Stimulated activated naive CD4-positive, alpha-beta T cell treated with Interleukin-2 at 50 U/mL for 16 hours (primary cell): Measurements from ENCODE around the gene KIF18B.

ENCODE experiments used
- DNase-seq: peaks from one replicate; lab custom pipeline; 2025; lab: John Stamatoyannopoulos, UW

The KIF18B gene

DNA sequence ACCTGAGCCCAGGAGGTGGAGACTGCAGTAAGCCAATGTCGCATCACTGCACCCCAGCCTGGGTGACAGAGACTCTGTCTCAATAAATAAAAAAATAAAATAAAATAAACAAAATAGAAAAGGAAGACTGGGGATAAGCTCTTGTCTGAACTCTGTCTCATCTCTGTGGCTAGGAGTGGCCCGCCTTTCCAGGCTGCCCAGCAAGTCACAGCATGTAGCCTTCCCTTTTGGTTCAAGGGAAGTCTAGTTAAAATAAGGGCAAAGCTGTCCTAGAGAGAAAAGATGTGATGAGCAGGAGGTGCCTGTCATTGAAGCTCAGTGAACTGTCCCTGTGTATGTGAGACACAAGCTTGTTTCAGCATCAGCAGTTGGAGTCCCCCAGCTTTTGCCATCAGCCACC lies 29.6 kb downstream of the KIF18B start:
- DNase-seq: no peak

DNA sequence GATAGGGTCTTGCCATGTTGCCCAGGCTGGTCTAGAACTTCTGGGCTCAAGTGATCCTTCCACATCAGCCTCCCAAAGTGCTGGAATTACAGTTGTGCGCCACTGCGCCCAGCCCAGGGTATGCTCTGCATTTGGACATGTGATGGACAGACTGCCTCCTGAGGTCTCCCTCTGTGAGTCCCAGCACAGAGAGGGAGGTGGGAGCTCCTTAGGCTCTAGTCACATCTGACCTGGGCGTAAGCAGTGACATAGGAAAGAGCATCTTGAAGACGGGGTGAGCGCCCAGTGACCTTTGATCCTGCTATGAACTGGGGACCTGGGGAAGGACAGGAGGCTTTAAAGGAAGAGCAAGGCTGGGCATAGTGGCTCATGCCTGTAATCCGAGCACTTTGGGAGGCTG lies 30.1 kb downstream of the KIF18B start:
- DNase-seq: no peak

DNA sequence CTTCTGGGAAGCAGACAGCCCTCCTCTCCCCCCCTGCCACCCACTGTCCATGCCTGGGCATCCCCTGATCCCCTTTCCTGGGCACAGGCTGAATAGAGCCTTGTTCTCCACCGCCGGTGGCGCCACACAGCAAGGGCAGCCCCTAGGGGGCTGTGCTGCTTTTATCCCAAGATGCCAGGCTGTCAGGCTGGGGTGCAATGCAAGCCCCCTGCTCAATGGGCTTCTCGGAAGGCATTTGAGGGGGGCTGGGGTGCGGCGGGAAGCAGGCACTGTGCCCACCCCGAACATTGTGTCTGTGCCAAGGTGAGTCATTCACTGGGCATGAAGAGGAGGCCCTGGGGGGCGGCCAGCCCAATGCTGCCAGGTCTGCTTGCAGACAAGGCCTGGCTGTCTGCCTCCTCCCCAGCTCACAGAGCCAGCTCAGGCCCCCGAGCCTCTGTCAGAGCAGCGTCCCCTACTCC lies 30.8 kb downstream of the KIF18B start:
- no peak for DNase-seq

DNA sequence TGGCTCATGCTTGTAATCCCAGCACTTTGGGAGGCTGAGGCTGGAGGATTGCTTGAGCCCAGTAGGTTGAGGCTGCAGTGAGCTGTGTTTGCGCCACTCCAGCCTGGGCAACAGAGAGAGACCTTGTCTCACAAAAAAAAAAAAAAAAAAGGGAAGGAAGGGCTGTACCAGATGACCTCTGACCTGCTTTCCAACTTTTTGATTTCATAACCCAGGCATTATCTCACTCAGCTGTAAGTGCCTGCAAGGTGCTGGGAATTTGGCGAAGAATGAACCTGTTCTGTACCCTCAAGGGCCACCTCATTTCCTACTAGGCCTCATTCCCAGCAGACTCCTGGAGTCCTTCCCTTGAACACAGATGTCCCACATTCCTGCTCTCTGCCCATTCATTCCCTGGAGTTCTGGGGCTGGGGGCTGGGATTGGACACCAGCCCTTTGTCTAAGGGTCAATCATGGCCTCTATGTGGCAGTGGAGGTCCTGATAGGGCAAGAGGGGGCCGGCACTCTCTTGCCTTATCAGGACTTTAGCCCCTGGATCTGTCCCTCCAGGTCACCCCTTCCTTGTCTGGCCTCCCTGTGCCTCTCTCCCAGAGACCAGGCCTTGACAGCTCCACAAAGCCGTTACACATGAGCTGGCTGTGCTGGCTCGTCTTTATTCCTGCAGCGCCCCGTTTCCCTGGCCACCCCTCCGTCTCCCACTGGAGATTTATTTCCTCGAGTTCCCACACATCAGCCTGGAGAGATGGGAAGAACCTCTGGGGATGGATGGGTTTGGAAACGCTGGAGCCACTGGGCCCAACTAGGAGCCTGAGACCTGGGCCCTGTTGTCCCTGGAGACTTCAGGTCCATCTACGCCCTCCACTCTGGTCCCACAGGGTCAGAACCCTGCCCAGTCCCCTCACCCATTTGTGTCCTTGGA lies 31.5 kb downstream of the KIF18B start:
- DNase-seq: no peak

DNA sequence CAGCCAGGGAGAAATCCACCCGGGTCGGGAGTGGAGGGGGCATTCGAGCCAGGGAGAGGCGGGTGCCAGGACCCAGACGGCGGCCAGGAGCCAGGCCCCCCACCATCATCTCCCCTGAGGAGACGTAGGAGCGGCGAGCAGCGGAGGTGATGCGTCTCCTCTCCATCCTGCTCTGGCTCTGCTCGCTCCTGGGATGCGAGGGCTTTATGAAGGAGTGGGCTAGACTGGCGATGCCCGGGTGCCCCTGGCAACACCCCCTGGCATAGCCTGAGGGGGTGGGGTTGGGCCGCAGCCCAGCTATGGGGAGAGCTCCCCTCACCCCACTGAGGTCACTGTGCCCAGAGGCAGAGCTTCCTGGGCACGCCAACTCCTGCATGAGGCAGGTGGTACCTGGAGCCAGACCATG lies 32.2 kb downstream of the KIF18B start, which contains the start of gene GFAP:
TSS of gene GFAP (minus strand) at position 180 of the 406 bp plus-strand sequence. CDS start at position 166, 14 bp downstream.
- no peak for DNase-seq

DNA sequence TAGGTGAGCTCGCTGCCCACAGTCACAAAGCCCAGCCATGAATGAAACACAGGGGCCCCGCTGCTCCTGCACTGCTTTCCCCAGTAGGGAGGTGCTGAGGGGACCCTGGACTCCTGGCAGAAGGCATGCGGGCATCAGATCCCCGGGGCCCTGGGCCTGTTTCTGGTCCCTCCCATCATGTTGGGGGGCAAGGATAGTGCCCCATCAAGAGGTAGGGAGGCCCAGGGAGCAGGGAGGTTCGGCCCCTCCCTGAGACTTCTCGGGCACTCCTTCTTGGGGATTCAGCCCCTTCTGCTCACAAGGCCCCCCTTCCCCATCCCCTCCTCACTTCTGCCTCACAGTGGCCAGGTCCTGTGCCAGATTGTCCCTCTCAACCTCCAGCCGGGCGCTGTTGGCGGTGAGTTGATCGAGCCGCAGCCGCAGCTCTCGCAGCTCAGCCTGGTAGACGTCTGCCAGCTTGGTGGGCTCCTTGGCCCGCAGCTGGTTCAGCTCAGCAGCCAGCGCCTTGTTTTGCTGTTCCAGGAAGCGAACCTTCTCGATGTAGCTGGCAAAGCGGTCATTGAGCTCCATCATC lies 32.8 kb downstream of the KIF18B start:
- no peak for DNase-seq

DNA sequence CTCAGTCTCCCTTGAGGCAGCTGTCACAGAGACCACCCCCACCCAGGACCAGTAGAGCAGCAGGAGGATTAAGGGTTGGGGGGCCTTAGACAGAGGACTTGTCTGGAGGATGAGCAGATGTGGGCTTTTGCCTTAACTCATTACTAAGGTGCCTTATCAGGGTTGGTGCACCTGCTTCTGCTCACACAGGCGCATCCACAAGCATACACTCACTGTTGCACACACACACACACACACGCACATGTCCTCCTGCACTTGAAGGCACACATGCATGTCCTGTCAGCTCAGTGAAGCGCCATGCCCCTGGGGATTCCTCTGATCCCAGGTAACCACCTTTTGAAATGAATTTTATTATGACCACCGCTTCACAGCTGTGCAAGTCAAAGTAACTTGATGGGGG lies 33.4 kb downstream of the KIF18B start:
- DNase-seq: no peak

DNA sequence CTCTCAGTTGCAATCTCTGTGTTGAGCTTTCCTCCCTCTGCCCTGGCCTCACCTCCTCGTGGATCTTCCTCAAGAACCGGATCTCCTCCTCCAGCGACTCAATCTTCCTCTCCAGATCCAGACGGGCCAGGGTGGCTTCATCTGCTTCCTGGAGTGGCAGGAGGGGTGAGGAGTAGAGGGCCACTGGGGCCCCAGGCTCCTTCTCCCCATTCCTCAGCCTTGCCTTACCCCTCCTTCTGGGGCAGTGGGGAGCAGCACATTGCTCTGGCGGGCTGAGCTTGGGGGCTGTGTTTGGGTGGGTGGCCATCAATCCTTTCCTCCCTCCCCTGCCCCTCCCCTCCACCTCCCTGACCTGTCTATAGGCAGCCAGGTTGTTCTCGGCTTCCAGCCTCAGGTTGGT lies 33.9 kb downstream of the KIF18B start:
- DNase-seq: no peak

DNA sequence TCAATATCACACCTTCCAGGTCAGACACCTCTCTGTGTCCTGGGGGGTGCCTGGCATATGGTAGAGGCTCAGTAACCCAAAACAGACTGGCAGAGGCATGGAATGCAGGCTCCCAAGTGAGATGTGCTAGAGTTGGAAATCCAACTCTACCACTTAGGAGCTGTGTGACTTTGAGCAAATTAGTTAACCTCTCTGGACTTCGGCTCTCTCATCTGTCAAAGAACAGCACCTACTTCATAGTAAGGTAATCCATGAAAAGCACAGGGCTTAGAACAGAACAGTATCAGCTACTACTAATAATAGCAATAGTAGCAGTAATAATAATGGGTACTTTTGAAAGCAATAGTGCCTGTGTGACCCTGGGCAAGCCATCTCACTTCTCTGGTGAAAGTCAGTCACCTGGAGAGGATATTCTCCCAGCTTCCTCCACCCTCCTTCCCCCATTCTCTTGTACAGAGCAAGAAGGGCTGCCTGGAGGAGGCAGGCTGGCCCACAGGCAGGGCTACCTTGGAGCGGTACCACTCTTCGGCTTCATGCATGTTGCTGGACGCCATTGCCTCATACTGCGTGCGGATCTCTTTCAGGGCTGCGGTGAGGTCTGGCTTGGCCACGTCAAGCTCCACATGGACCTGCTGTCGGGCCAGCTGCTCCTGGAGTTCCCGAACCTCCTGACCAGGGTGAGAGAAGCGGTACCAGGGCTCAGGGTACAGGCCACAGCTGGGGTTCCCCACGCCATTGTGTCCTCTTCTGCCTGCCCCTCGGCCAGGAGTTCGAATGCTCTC lies 34.6 kb downstream of the KIF18B start:
- DNase-seq: no peak

DNA sequence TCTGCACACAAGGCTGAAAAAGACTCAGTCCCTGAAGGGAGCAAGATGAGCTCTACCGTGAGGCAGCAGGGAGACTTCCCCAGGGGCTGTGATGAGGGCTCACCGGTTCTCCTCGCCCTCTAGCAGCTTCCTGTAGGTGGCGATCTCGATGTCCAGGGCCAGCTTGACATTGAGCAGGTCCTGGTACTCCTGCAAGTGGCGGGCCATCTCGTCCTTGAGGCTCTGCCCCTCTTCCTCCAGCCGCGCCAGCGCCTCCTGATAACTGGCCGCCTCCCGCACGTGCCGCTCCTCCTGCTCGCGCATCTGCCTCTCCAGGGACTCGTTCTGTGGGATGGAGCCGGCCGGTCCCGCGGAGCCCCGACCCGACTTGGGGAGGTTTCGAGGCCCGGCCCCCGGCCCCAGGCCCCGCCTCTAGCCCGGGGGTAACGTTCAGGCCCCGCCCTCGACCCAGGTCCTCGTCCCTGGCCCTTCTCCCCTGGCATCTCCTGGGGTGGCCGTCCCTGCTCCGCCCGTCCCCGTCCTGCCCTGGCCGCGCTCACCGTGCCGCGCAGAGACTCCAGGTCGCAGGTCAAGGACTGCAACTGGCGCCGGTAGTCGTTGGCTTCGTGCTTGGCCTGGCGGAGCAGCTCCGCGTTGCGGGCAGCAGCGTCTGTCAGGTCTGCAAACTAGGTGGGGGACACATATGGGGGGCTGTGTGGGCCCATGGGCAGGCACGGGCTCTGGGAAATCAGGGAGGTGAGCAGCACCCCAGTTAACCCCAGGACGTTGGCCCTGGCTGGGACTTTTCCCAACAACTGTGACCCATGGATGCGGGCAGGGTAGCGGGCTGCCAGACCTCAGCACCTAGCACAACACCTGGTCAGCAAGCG lies 36.2 kb downstream of the KIF18B start:
- DNase-seq: peak; percentile 31

DNA sequence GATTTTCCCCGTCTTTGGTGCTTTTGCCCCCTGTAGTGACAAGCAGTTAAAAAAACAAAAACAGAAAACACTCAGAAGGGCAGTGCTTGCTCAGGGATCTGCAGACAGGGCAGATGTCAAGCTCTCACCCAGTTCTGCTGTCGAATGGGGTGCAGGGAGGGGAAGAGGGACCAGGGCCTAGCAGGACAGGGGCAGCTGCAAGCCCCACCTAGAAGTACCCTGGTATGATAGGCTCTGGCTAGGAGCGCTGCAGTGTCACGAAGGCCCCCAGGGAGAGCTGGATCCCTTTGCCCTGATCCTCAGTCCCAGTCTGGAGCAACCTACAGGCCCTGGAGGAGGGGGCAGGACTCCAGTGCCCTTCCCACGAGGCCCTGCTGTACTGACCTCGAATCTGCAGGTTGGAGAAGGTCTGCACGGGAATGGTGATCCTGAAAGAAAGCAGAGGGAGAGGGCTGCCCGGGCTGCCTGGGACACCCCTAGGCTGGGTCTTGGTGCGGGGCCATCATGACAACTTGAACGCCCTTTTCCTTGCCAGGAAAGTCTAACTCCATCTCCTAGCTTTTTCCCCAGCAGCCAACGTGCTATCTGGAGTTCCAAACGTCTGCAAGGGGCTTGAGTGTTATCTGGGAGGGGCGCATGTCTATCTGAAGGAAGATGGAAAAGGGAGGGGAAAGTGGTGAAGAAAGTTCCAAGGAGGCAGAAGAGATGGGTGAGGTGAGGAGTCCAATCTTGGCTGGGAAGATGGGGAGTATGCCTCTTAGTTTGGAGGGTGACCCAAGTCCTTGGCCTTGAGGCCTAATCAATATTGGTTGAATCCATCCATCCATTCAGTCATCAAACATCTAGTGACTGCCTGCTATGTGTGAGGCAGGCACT lies 37.1 kb downstream of the KIF18B start:
- no peak for DNase-seq

DNA sequence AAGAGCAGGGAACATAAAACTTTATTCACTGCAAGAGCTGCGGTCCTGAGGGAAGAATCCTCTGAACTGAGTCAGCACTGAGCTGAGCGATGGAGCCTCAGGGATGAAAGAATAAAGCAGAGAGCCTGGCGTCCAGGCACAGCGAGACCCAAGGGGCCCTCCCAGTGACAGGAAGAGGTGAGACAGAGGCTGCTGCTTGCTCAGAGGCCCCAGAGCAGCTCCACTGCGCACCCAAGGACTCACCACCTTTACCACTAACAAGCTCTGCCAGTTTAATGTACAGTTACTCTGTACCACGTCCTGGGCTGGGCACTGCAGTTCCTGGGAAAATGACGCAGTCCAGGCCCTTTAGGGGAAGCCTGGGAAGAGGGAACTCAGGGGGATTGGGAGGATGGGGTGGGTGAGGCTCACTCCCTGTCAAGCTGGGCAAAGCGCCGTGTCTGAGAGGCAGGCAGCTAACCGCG lies 37.9 kb downstream of the KIF18B start:
- no peak for DNase-seq

DNA sequence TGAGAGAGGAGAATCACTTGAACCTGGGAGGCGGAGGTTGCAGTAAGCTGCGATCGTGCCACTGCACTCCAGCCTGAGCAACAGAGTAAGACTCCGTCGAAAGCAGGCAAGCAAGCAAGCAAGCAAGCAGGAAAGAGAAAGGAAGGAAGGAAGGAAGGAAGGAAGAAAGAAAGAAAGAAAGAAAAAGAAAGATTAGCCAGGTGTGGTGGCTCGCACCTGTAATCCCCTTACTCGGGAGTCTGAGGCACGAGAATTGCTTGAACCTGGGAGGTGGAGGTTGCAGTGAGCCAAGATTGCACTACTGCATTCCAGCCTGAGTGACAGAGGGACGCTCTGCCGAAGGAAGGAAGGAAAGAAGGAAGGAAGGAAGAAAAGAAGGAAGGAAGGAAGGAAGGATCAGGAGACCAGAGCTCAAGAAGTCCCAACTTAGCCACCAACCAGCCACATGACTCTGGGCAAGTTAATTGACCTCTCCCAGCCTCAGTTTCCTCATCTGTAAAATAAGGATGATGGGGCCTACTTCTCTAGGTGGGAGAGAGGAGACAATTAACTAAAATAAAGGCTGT lies 38.7 kb downstream of the KIF18B start:
- no peak for DNase-seq

DNA sequence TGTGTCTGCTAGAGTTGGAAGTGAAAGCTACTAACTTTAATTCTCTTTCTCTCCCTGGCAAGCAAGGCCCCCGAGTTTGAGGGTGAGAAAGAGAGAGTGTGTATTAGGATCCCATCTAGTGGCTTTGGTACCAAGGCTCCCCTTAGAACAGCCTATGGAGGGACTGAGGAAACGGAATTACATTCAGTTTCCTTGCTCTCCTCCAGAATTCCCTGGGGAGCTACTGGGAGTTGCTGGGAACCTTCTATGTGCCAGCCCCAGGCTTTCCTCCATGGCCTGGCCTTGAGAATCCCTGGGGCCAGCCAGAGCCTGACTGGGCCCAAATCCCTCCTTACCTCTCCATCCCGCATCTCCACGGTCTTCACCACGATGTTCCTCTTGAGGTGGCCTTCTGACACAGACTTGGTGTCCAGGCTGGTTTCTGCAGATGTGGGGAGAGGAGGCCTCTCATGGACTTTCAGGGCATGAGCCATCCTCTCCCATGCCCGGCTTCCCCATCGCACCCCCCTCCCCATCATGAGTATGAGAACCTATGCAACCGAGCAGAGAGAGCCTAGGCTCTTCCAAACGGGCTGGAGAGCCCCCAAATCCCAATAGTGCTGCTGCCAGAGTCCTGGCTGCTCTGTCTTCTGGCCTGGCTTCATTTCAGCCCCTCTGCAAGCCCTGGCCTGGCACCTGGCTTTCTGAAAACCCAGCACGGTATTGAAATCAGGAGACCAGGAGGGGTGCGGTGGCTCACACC lies 39.7 kb downstream of the KIF18B start:
- DNase-seq: no peak

DNA sequence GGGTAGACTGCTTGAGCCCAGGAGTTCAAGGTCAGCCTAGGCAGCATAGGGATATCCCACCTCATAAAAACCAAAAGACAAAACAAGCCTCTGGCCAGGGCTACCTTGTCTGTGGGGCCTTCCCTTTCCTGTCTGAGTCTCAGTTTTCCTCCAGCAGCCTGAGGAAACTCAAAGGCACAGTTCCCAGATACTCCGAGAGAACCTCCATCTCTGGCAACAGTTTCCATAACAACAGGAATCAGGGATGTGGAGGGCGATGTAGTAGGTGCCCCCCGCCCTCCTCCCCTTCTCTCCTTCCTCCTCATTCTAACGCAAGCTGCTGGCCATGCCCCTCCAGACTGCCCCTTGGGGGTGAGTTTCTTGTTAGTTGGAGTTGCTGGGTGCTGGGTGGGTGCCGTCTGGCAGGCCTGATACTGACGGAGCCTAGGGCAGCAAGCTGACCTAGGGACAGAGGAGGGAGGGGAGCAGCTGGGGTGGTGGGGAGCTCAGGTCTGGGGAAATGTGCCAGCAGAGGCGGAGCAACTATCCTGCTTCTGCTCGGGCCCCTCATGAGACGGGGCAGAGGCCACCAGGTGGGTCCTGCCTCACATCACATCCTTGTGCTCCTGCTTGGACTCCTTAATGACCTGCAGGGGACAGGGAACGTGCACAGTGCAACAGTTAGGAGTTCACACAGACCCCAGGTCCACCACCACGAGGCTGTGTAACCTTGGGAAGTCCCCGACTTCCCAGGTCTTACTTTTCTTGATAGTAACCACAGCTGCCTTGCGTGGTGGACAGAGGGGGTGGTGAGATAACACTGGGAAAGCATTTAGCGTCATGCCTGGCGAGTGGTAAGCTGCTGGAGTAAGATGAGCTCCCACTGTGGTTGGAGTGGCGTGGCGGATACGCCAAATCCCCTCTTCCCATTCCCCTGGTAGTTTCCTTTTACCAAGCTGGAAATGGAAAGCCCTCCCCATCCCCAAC lies 40.5 kb downstream of the KIF18B start:
- DNase-seq: no peak

DNA sequence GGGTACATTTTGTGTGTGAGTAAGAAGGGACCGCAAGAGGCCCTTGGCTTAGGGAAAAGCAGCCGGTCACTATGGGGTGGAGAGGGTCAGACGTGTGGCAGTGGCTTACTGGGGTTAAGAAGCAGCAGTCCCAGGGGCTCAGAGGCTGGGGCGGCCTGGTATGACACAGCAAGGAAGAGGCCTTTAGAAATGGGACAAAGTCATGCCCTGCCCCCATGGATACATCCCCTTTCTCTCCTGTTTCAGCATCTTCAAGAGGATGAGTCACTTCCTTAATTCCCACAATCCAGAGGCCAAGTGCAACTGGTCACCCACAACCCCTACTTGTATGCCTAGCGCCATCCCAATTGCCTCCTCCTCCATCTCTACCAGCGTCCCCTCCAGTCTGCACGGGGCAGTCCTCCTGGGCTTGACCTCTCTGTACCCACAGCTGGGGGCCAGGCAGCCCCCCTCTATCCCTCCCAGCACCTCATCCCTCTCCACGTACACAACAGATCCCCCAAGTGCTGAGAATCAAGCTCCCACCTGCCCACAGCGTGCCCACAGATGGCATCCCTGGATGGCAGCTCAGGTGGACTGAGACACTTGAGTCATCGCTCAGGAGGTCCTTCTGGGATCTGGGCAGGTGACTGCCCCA lies 41.4 kb downstream of the KIF18B start:
- no peak for DNase-seq
